Mammary epithelial cell (primary cell): ENCODE measurements around the gene TRIM8.

Experiments
- EZH2 ChIP-seq: IDR thresholded peaks from 2 replicates; pipeline ENCODE4 v1.6.1; 2012; ENCODE audit warnings: low read length, inconsistent platforms, borderline replicate concordance
- TF ChIP-seq, protein P1 (sequence below), 2 donors: IDR thresholded peaks in 1 of 2; conservative IDR thresholded peaks in 1 of 2; 2 replicates each; pipeline ENCODE4 v1.5.1; 2011 to 2012; ENCODE audit warnings: inconsistent platforms in 2 of 2, low read length in 2 of 2, mild to moderate bottlenecking in 2 of 2, control low read depth in 1 of 2, low read depth in 1 of 2; ENCODE audit not compliant: insufficient read depth in 1 of 2; ENCODE audit errors: extremely low read depth in 1 of 2

DNA sequence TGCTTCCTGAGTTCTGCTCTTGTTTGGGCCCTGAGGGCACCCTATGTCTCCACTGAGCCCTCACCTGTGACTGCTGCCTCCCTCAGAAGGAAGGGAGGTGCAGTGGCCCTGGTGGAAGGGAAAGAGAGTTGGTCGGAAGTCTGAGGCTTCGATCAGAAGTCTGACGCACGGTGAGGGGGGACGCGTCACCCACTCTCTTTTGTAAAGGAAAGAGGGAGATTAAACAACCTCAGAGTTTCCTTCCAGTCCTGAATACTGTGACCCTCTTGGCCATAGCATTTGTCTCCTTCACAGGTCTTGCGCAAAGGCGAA lies 31.4 kb upstream of the TRIM8 start:
- TF ChIP-seq, protein P1, sequence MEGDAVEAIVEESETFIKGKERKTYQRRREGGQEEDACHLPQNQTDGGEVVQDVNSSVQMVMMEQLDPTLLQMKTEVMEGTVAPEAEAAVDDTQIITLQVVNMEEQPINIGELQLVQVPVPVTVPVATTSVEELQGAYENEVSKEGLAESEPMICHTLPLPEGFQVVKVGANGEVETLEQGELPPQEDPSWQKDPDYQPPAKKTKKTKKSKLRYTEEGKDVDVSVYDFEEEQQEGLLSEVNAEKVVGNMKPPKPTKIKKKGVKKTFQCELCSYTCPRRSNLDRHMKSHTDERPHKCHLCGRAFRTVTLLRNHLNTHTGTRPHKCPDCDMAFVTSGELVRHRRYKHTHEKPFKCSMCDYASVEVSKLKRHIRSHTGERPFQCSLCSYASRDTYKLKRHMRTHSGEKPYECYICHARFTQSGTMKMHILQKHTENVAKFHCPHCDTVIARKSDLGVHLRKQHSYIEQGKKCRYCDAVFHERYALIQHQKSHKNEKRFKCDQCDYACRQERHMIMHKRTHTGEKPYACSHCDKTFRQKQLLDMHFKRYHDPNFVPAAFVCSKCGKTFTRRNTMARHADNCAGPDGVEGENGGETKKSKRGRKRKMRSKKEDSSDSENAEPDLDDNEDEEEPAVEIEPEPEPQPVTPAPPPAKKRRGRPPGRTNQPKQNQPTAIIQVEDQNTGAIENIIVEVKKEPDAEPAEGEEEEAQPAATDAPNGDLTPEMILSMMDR (conservative IDR thresholded peaks at IDR 0.05 in 1 of 2, IDR thresholded peaks at IDR 0.05 in 1 of 2; ENCODE audit: extremely low read depth in 1 of 2, insufficient read depth in 1 of 2, low read depth in 1 of 2, low read length in 2 of 2), result no peak
- no peak for TF ChIP-seq EZH2
